Peyer's patch (tissue), 4 donors: ENCODE results near the gene SLC44A4.

Experiments
- POLR2A ChIP-seq, 2 donors: fragments of 450-650 bp; IDR thresholded peaks; one replicate each; pipeline ENCODE4 v1.5.1; 2017; ENCODE audit warnings: antibody characterized with exemption in 2 of 2, mild to moderate bottlenecking in 2 of 2, moderate library complexity in 2 of 2
- TF ChIP-seq, protein P1 (sequence below), 6 experiments: fragments of 450-650 bp in 4 of 6; fragments of 200-600 bp in 2 of 6; sonication (generic) in 1 of 6; IDR thresholded peaks; one replicate each; pipeline ENCODE4 v1.5.1; 2017 to 2019; ENCODE audit warnings: antibody characterized with exemption in 6 of 6, mild to moderate bottlenecking in 3 of 6, moderate library complexity in 1 of 6

GRCh38 chr6:31861919-31862343, 16.9 kb downstream of the SLC44A4 start:
- no peak for TF ChIP-seq POLR2A (IDR thresholded peaks at IDR 0.05)
- TF ChIP-seq, protein P1, sequence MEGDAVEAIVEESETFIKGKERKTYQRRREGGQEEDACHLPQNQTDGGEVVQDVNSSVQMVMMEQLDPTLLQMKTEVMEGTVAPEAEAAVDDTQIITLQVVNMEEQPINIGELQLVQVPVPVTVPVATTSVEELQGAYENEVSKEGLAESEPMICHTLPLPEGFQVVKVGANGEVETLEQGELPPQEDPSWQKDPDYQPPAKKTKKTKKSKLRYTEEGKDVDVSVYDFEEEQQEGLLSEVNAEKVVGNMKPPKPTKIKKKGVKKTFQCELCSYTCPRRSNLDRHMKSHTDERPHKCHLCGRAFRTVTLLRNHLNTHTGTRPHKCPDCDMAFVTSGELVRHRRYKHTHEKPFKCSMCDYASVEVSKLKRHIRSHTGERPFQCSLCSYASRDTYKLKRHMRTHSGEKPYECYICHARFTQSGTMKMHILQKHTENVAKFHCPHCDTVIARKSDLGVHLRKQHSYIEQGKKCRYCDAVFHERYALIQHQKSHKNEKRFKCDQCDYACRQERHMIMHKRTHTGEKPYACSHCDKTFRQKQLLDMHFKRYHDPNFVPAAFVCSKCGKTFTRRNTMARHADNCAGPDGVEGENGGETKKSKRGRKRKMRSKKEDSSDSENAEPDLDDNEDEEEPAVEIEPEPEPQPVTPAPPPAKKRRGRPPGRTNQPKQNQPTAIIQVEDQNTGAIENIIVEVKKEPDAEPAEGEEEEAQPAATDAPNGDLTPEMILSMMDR (IDR thresholded peaks at IDR 0.05), result no peak
